Right atrium auricular region (tissue), 2 donors: ENCODE data around the gene ANKRD33B. TPM values are rescaled to one million over a fixed set of nuclear protein-coding genes. Genes with fewer than 3 reads are reported as not detected.
"Not testable (repeated sequence)": the region's sequence is repeated elsewhere in the genome, so short reads cannot be mapped to it uniquely, and the experiment has no call there.

Source experiments
- DNase-seq: peaks from one replicate; pipeline ENCODE4 v3.0.0-alpha.2; 2019; ENCODE audit warnings: low spot score
- H3K27ac ChIP-seq, 2 donors: fragments of 200-600 bp; sonication (generic); 1 replicate in 1 of 2; 2 replicates in 1 of 2; pipeline ENCODE4 v1.5.1; 2016 to 2019
- H3K27me3 ChIP-seq, 2 donors: fragments of 200-600 bp; sonication (generic); one replicate each; pipeline versions ENCODE4 v1.5.1 to v1.6.0; 2017 to 2019
- H3K36me3 ChIP-seq: fragments of 200-600 bp; sonication (generic); one replicate; pipeline ENCODE4 v1.5.1; 2016
- H3K4me1 ChIP-seq, 2 donors: fragments of 200-600 bp; sonication (generic); one replicate each; pipeline versions ENCODE4 v1.5.1 to v1.6.0; 2017 to 2019
- H3K4me3 ChIP-seq, 2 donors: fragments of 200-600 bp; sonication (generic); 1 replicate in 1 of 2; 2 replicates in 1 of 2; pipeline ENCODE4 v1.5.1; 2017 to 2019; ENCODE audit warnings: mild to moderate bottlenecking in 1 of 2, moderate library complexity in 1 of 2
- H3K9me3 ChIP-seq, 2 donors: fragments of 200-600 bp; sonication (generic); one replicate each; pipeline ENCODE4 v1.5.1; 2019
- CTCF ChIP-seq, 2 donors: fragments of 200-600 bp; sonication (generic); IDR thresholded peaks; one replicate each; pipeline ENCODE4 v1.5.1; 2019; ENCODE audit warnings: antibody characterized with exemption in 2 of 2
- total RNA-seq, 2 donors: library from RNA; depleted of rRNA; stranded (reverse); fragments of >200 nt; gene quantifications; one replicate each; pipeline ENCODE4 v1.1.0, GENCODE V29; 2016

Gene ANKRD33B
- total RNA-seq, 2 donors from 2014 or later = 1.2 to 4.7 TPM

GRCh38 chr5:10634562-10634961 lies 70.7 kb downstream of the ANKRD33B start:
- Histone ChIP-seq H3K4me3 (no peak overlapping the region), H3K27me3 (no peaks in the 10 kb centered on the region), H3K4me1 (no peaks in the 10 kb centered on the region), H3K9me3 (no peaks in the 10 kb centered on the region), H3K36me3 (no peaks in the 10 kb centered on the region), H3K27ac (no peak overlapping the region)
- DNase-seq = no peak
- TF ChIP-seq CTCF (IDR thresholded peaks at IDR 0.05) = no peak

DNA sequence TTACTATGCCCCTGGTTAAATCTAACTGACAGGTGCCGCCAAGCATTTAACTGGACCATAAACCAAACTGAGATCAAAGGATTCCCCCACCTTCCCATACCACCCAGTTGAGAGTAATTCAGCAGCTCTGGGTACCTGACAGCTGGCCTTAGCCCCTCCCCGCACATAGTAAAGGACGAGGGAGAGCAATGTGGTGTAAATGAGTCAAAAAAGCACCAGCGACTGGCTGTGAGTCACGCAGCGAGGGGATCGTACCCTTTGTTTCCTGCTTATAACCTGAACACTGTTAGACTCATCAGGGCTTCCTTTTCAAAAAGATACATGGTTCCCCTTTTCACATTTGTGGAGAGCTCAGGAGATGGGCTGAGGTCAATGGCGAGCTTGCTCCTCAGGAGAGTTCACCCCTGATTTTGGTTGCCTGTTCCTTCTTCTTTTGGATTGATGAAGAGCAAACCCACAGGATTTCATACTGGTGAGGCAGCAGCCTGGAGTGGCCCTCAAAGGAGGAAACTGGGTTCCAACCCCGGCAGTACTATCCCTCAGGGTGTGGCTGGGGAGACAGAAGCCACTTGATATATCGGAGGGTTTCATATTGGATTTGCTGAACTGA lies 71.5 kb downstream of the ANKRD33B start:
- no peaks in the 10 kb centered on the region for H3K4me1 ChIP-seq

DNA sequence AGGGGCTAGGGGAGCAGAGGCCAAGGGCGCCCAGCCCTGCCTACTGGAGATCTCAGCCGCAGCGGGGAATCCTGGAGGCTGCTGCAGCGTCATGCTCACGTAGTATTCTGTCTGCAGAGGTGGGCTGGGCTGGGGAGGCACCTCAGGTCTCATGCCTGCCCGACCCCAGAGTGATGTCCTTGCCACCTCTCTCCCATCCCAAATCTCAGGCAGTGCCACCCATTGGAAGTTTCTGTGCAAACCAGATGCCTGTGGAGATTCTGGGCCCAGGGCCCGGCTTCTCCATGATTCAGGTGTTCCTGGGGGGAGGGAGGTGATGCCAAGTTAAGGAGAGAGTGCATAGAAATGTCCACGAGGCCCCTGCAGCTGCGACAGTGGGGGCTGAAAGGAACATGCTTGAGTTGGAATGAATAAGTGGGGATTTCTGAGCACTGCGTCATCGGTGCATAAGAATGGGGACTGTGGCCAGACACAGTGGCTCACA lies 72.0 kb downstream of the ANKRD33B start:
- no peaks in the 10 kb centered on the region for H3K4me1 ChIP-seq
- H3K27ac ChIP-seq = no peak overlapping the region
- H3K4me3 ChIP-seq = no peak overlapping the region
- H3K27me3 ChIP-seq = no peaks in the 10 kb centered on the region
- H3K9me3 ChIP-seq = no peaks in the 10 kb centered on the region
- DNase-seq = no peak
- no peaks in the 10 kb centered on the region for H3K36me3 ChIP-seq
- TF ChIP-seq CTCF (IDR thresholded peaks at IDR 0.05) = no peak

More for the DNA sequence above, 71.5 kb downstream of the ANKRD33B start:
- Histone ChIP-seq H3K4me3 (no peak overlapping the region), H3K9me3 (no peaks in the 10 kb centered on the region), H3K27ac (no peak overlapping the region), H3K27me3 (no peaks in the 10 kb centered on the region), H3K36me3 (no peaks in the 10 kb centered on the region)
- DNase-seq = no peak
- no peak for TF ChIP-seq CTCF (IDR thresholded peaks at IDR 0.05)

DNA sequence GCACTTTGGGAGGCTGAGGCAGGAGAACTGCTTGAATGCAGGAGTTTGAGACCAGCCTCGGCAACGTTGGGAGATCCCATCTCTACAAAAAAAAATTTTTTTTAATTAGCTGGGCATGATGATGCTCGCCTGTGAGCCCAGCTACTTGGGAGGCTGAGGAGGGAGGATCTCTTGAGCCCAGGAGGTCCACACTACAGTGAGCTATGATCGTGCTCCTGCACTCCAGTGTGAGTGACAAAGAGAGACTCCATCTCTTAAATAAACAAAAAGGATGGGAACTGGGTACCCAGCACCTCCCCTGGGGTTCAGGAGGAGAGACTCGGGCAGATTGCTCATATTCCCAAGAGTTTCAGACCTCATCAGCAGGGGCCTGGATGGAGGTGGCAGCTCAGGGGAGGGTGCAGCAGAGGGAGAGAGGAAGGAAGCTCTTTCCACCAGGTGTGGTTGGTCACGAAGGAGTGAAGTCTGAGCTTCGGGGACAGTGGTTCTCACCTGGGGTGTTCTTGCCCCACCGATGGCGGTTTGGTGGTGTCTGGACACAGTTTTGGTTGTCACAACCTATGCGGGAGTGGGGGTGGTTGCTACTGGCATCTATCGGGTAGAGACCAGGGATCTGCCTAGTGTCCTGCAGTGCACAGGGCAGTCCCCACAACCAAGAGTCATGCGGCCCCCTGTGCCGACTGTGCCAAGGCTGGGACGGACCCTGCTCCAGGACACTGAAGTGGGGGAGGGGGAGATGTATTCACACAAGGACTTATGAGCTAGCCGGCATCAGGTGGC lies 72.7 kb downstream of the ANKRD33B start:
- no peak for TF ChIP-seq CTCF (IDR thresholded peaks at IDR 0.05)
- Histone ChIP-seq H3K4me1 (no peaks in the 10 kb centered on the region), H3K4me3 (no peak overlapping the region), H3K27ac (no peak overlapping the region), H3K27me3 (no peaks in the 10 kb centered on the region), H3K36me3 (no peaks in the 10 kb centered on the region), H3K9me3 (no peaks in the 10 kb centered on the region)
- DNase-seq = no peak

GRCh38 chr5:10637944-10638343 lies 74.1 kb downstream of the ANKRD33B start:
- no peaks in the 10 kb centered on the region for H3K36me3 ChIP-seq
- no peak for TF ChIP-seq CTCF (IDR thresholded peaks at IDR 0.05)
- H3K4me3 ChIP-seq = no peak overlapping the region
- H3K9me3 ChIP-seq = no peaks in the 10 kb centered on the region
- no peaks in the 10 kb centered on the region for H3K4me1 ChIP-seq
- no peaks in the 10 kb centered on the region for H3K27me3 ChIP-seq
- DNase-seq = no peak
- no peak overlapping the region for H3K27ac ChIP-seq

DNA sequence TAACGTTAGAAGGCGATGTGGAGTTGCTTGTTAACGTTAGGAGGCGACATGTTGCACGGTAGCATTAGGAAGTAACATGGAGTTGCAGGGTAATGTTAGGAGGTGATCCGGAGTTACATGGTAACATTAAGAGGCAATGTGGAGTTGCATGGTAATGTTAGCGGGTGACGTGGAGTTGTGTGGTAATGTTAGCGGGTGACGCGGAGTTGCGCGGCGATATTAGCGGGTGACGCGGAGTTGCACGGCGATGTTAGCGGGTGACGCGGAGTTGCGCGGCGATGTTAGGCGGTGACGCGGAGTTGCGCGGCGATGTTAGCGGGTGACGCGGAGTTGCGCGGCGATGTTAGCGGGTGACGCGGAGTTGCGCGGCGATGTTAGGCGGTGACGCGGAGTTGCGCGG lies 74.9 kb downstream of the ANKRD33B start:
- H3K27ac ChIP-seq, H3K4me3 ChIP-seq, H3K27me3 ChIP-seq, H3K36me3 ChIP-seq, H3K9me3 ChIP-seq, H3K4me1 ChIP-seq, DNase-seq: not testable (repeated sequence)
